Caco-2 (cell line): ENCODE results near the gene PBX1. TPM values are rescaled to one million over a fixed set of nuclear protein-coding genes. Genes with fewer than 3 reads are reported as not detected.

Experiments
- BruUV-seq: library from RNA; stranded (reverse); fragments of 400-500 nt; replicated peaks from 2 replicates; lab custom pipeline; 2021; lab: Mats Ljungman, UMichigan
- CTCF ChIA-PET: fragments of 300-600 bp; sonication (Branson Sonifier 250); formaldehyde crosslinking; loops from one replicate; lab custom pipeline; 2022; ENCODE audit warnings: antibody characterized with exemption; lab: Charles Lee
- POLR2A ChIA-PET: fragments of 300-600 bp; sonication (Branson Sonifier 250); formaldehyde crosslinking; loops from one replicate; lab custom pipeline; 2022; ENCODE audit warnings: antibody characterized with exemption; lab: Charles Lee
- DNase-seq, 2 experiments: peaks; one replicate each; pipeline versions ENCODE4 v3.0.0 to v3.0.0-alpha.2; 2020 to 2022
- H3K27me3 ChIP-seq: replicated peaks from 2 replicates; pipeline ENCODE4 v1.6.0; 2011; ENCODE audit warnings: low read length; ENCODE audit not compliant: control insufficient read depth, insufficient read depth
- H3K36me3 ChIP-seq: 2 replicates; pipeline ENCODE4 v1.5.1; 2011; ENCODE audit warnings: low read length; ENCODE audit not compliant: control insufficient read depth, insufficient read depth
- H3K4me1 ChIP-seq: fragments of 250-450 bp; sonication (Bioruptor Pico); 2 replicates; pipeline ENCODE4 v1.5.1; 2020; ENCODE audit warnings: mild to moderate bottlenecking
- H3K4me3 ChIP-seq: 2 replicates; pipeline ENCODE4 v1.5.1; 2011; ENCODE audit warnings: low read depth, mild to moderate bottlenecking, control low read depth, low read length
- H3K9me3 ChIP-seq: fragments of 250-450 bp; sonication (Bioruptor Pico); 2 replicates; pipeline ENCODE4 v1.5.1; 2020; ENCODE audit warnings: mild to moderate bottlenecking, moderate library complexity
- H3K27ac Mint-ChIP-seq: one replicate; pipeline ENCODE4 v1.8.0; 2022; ENCODE audit warnings: mixed read lengths; ENCODE audit not compliant: unreplicated experiment
- H3K27me3 Mint-ChIP-seq: one replicate; pipeline ENCODE4 v1.8.0; 2022; ENCODE audit warnings: mixed read lengths; ENCODE audit not compliant: insufficient read depth, unreplicated experiment
- H3K36me3 Mint-ChIP-seq: one replicate; pipeline ENCODE4 v1.8.0; 2022; ENCODE audit warnings: mild to moderate bottlenecking, mixed read lengths; ENCODE audit not compliant: insufficient read depth, unreplicated experiment
- H3K4me1 Mint-ChIP-seq: one replicate; pipeline ENCODE4 v1.8.0; 2022; ENCODE audit warnings: low read depth, mixed read lengths; ENCODE audit not compliant: unreplicated experiment
- H3K4me3 Mint-ChIP-seq: one replicate; pipeline ENCODE4 v1.8.0; 2022; ENCODE audit warnings: mild to moderate bottlenecking, moderate library complexity, mixed read lengths; ENCODE audit not compliant: unreplicated experiment
- H3K9me3 Mint-ChIP-seq: one replicate; pipeline ENCODE4 v1.8.0; 2022; ENCODE audit warnings: mixed read lengths; ENCODE audit not compliant: unreplicated experiment
- intact Hi-C: fragments of 100-400 bp; cut with micrococcal nuclease; formaldehyde crosslinking; loops from one replicate; pipeline ENCODE4 v1.10.0; 2022; ENCODE audit not compliant: unreplicated experiment
- total RNA-seq: library from RNA; stranded (reverse); gene quantifications from 2 replicates; pipeline ENCODE4 v1.2.3, GENCODE V29; 2022
- TF ChIP-seq, protein P1 (sequence below), 2 experiments: fragments of 200-600 bp in 1 of 2; IDR thresholded peaks; 1 replicate in 1 of 2; 2 replicates in 1 of 2; pipeline versions ENCODE4 v1.5.1 to v1.8.0; 2011 to 2022; ENCODE audit warnings: antibody characterized with exemption in 1 of 2, control low read depth in 1 of 2, inconsistent platforms in 1 of 2, low read depth in 1 of 2, low read length in 1 of 2, mild to moderate bottlenecking in 1 of 2, moderate library complexity in 1 of 2; ENCODE audit not compliant: insufficient read depth in 1 of 2, severe bottlenecking in 1 of 2, unreplicated experiment in 1 of 2

PBX1 gene
- total RNA-seq, 1 experiment from 2014 or later = 103 TPM

GRCh38 chr1:164781972-164782371, 223.0 kb downstream of the PBX1 start:
- no peak overlapping the region for H3K4me3 ChIP-seq
- H3K4me1 Mint-ChIP-seq = peaks cover 12% of the 10 kb centered on the region
- no peaks in the 10 kb centered on the region for H3K27me3 ChIP-seq
- no peaks in the 10 kb centered on the region; the same call in 1 of the 2 replicates for H3K36me3 ChIP-seq
- intact Hi-C loops = no loop called here
- H3K27me3 Mint-ChIP-seq = no peaks in the 10 kb centered on the region
- BruUV-seq = no TSS peak
- ChIA-PET CTCF (no interaction called here), POLR2A (interaction anchor here (0.6 kb wide), 1 partner anchor 23 kb away, joined by 3 read pairs; no protein-coding TSS in a partner anchor)
- H3K4me3 Mint-ChIP-seq = no peak overlapping the region
- H3K36me3 Mint-ChIP-seq = no peaks in the 10 kb centered on the region
- no peak overlapping the region for H3K27ac Mint-ChIP-seq
- H3K9me3 ChIP-seq = no peaks in the 10 kb centered on the region
- peaks cover 26% of the 10 kb centered on the region for H3K4me1 ChIP-seq
- H3K9me3 Mint-ChIP-seq = no peaks in the 10 kb centered on the region
- no peak for DNase-seq
- TF ChIP-seq, protein P1, sequence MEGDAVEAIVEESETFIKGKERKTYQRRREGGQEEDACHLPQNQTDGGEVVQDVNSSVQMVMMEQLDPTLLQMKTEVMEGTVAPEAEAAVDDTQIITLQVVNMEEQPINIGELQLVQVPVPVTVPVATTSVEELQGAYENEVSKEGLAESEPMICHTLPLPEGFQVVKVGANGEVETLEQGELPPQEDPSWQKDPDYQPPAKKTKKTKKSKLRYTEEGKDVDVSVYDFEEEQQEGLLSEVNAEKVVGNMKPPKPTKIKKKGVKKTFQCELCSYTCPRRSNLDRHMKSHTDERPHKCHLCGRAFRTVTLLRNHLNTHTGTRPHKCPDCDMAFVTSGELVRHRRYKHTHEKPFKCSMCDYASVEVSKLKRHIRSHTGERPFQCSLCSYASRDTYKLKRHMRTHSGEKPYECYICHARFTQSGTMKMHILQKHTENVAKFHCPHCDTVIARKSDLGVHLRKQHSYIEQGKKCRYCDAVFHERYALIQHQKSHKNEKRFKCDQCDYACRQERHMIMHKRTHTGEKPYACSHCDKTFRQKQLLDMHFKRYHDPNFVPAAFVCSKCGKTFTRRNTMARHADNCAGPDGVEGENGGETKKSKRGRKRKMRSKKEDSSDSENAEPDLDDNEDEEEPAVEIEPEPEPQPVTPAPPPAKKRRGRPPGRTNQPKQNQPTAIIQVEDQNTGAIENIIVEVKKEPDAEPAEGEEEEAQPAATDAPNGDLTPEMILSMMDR (IDR thresholded peaks at IDR 0.05; ENCODE audit: insufficient read depth in 1 of 2, low read depth in 1 of 2, low read length in 1 of 2, severe bottlenecking in 1 of 2, unreplicated experiment in 1 of 2) = no peak

GRCh38 chr1:164783778-164784555, 225.0 kb downstream of the PBX1 start:
- Histone ChIP-seq H3K9me3 (no peaks in the 10 kb centered on the region), H3K27me3 (no peaks in the 10 kb centered on the region), H3K4me3 (no peak overlapping the region), H3K36me3 (no peaks in the 10 kb centered on the region; the same call in 1 of the 2 replicates), H3K4me1 (peaks cover 23% of the 10 kb centered on the region)
- ChIA-PET CTCF (interaction anchor here (0.6 kb wide), 1 partner anchor 225 kb away, joined by 3 read pairs; the partner anchor contains the start of gene PBX1), POLR2A (no interaction called here)
- Mint-ChIP-seq H3K27me3 (no peaks in the 10 kb centered on the region), H3K36me3 (no peaks in the 10 kb centered on the region), H3K27ac (no peak overlapping the region), H3K4me1 (peaks cover 23% of the 10 kb centered on the region), H3K9me3 (no peaks in the 10 kb centered on the region), H3K4me3 (no peak overlapping the region)
- no TSS peak for BruUV-seq
- intact Hi-C loops = no loop called here
- DNase-seq = no peak
- TF ChIP-seq, protein P1 (IDR thresholded peaks at IDR 0.05; ENCODE audit: insufficient read depth in 1 of 2, low read depth in 1 of 2, low read length in 1 of 2, severe bottlenecking in 1 of 2, unreplicated experiment in 1 of 2) = no peak

GRCh38 chr1:164784960-164785359, 226.0 kb downstream of the PBX1 start:
- Histone ChIP-seq H3K9me3 (no peaks in the 10 kb centered on the region), H3K36me3 (no peaks in the 10 kb centered on the region; the same call in 1 of the 2 replicates), H3K27me3 (no peaks in the 10 kb centered on the region), H3K4me1 (peaks cover 23% of the 10 kb centered on the region), H3K4me3 (no peak overlapping the region)
- TF ChIP-seq, protein P1 (IDR thresholded peaks at IDR 0.05; ENCODE audit: insufficient read depth in 1 of 2, low read depth in 1 of 2, low read length in 1 of 2, severe bottlenecking in 1 of 2, unreplicated experiment in 1 of 2) = no peak
- H3K36me3 Mint-ChIP-seq = no peaks in the 10 kb centered on the region
- no TSS peak for BruUV-seq
- H3K27ac Mint-ChIP-seq = no peak overlapping the region
- POLR2A ChIA-PET = no interaction called here
- DNase-seq = no peak
- no peaks in the 10 kb centered on the region for H3K9me3 Mint-ChIP-seq
- intact Hi-C loops = no loop called here
- no peak overlapping the region for H3K4me3 Mint-ChIP-seq
- peaks cover 23% of the 10 kb centered on the region for H3K4me1 Mint-ChIP-seq
- no peaks in the 10 kb centered on the region for H3K27me3 Mint-ChIP-seq
- CTCF ChIA-PET = interaction anchor here (0.6 kb wide), 1 partner anchor 78 kb away, joined by 3 read pairs; no protein-coding TSS in a partner anchor
